ENCODE data around the gene LPA. TPM values are rescaled to one million over a fixed set of nuclear protein-coding genes. Genes with fewer than 3 reads are reported as not detected.
"Not testable (repeated sequence)": the region's sequence is repeated elsewhere in the genome, so short reads cannot be mapped to it uniquely, and the experiment has no call there.

LPA gene
- total RNA-seq, 1 donor from 2014 or later, result 196 TPM

DNA sequence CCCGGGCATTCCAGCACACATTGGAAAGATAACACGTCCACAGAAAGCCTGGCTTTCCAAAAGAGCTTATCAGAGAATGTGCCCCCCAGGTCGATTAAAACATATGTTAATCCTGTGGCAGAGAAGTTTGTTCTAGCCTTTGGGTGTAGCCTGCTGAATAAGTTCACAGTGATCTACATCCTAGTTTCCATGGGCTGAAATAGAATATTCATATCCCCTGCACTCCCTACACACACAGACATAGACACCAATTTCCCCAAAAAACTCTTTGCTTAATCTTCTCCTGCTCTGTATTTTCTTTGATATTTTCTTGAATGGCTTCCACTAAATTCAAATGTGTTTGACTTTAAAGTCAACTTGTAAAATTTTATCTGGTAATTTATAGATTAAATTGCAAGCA is 1.6 kb downstream of the LPA start:
- ATAC-seq, result peak; percentile 39
- no peak for DNase-seq (ENCODE audit: low spot score)

DNA sequence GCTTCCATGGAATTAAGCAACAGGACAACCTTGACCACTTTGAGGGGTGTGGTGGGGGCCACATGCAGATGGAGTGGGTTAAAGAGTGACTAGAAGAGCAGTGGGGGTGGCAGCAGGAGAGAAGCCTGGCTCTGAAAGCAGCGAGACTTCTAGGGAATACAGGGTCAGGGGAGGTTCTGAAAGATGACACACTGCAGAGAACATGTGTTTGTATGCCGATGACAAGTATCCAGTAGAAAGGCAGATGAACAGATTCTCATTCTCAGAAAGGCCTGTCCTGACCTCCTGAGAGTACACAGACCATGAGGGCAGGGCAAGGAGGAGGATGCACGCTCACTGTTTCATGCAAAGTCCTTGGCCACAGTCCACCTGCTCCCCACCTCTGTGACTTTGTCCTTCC is 2.9 kb downstream of the LPA start:
- ATAC-seq (peak; percentile 79), DNase-seq (ENCODE audit: low spot score) (peak; percentile 76)

GRCh38 chr6:160659562-160659961 is 4.5 kb downstream of the LPA start:
- ATAC-seq (no peak), DNase-seq (ENCODE audit: low spot score) (no peak)

- DNase-seq (ENCODE audit: low spot score) (no peak), ATAC-seq (no peak)
Measured at GRCh38 chr6:160634706-160635105, 29.4 kb downstream of the LPA start.

- DNase-seq (ENCODE audit: low spot score) (no peak), ATAC-seq (no peak)
Measured at GRCh38 chr6:160595838-160596832, 67.9 kb downstream of the LPA start.

GRCh38 chr6:160595297-160595696 is 68.8 kb downstream of the LPA start:
- not testable (repeated sequence) for ATAC-seq; DNase-seq (ENCODE audit: low spot score)

DNA sequence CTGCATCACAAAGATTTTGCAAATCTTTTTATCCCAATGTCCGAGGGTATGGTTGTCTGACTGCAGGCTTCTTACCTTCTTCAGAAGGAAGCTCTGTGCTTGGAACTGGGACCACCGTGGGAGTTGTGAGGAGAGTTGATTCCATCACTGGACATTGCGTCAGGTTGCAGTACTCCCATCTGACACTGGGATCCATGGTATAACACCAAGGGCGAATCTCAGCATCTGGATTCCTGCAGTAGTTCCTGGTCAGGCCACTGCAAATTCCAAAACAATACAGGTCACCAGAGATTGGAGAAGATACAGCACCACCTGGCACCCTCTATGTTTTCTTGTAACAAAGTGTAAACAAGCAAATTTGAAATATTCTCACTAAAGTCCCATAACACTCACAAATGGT is 77.7 kb downstream of the LPA start:
- ATAC-seq, result no peak
- no peak for DNase-seq (ENCODE audit: low spot score)

- no peak for DNase-seq (ENCODE audit: low spot score)
- ATAC-seq, result no peak
Measured at GRCh38 chr6:160583794-160584193, 80.3 kb downstream of the LPA start.

DNA sequence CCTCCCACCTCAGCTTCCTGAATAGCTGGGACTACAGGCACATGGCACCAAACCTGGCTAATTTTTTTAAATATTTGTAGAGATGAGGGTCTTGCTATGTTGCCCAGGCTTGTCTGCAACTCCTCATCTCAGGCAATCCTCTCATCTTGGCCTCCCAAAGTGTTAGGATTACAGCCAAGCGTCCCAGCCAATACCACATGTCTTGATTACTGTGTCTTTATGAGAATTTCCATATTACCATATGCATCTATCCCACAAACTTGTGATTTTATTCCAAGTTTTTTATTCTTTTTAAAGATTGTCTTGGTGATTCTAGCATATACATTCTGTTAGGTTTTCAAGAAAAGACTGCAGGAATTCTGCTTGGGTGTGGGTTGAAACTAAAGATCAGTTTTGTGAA is 82.7 kb downstream of the LPA start:
- ATAC-seq, result no peak

GRCh38 chr6:160578515-160578914 is 85.6 kb downstream of the LPA start:
- DNase-seq (ENCODE audit: low spot score); ATAC-seq: not testable (repeated sequence)

More for the DNA sequence above, 82.7 kb downstream of the LPA start:
- DNase-seq (ENCODE audit: low spot score), result no peak

DNA sequence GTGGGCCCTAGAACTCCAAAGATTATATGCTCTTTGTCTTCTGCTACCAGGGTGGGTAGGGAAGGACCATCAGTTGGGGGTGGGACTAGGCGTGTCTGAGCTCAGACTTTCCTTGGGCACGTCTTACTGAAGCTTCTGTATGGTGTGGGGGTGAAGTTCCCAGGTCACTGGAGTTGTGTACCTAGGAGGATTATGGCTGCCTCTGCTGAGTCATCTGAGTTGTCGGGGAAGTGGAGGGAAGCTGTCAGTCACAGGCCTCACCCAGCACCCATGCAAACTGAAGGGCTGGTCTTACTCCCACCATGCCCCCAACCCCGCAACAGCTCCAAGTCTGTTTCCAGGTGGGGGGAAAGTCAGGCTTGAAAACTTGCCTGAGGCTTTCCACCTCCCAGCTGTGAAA is 90.1 kb downstream of the LPA start:
- no peak for DNase-seq (ENCODE audit: low spot score)
- ATAC-seq, result no peak

DNA sequence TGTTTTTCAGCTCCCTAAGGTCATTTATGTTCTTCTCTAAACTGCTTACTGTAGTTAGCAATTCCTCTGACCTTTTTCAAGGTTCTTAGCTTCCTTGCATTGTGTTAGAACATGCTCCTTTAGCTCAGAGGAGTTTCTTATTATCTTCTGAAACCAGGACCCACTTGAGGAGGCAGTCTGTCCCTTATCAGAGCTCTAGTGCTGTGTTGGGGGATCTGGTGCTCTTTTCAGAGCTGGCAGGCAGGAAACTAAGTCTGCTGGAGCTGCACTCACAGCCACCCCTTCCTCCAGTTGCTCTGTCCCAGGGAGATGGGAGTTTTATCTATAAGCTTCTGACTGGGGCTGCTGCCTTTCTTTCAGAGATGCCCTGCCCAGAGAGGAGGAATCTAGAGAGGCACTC is 92.9 kb downstream of the LPA start:
- not testable (repeated sequence) for DNase-seq (ENCODE audit: low spot score); ATAC-seq

GRCh38 chr6:160544802-160545201 is 119.3 kb downstream of the LPA start:
- DNase-seq (ENCODE audit: low spot score), result no peak
- no peak for ATAC-seq

DNA sequence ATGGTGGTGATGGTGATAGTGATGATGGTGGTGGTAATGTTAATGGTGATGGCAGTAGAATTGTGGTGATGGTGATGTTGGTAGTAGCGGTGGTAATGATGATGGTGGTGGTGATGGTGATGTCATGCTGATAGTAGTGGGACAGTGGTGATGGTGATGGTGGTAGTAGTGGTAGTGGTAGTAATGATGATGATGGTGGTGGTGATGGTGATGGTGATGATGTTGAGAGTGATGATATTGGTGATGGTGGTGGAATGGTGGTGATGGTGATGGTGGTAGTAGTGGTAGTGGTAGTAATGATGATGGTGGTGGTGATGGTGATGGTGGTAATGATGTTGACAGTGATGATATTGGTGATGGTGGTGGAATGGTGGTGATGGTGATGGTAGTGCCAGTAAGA is 128.8 kb downstream of the LPA start:
- ATAC-seq, result no peak
- DNase-seq (ENCODE audit: low spot score), result no peak

DNA sequence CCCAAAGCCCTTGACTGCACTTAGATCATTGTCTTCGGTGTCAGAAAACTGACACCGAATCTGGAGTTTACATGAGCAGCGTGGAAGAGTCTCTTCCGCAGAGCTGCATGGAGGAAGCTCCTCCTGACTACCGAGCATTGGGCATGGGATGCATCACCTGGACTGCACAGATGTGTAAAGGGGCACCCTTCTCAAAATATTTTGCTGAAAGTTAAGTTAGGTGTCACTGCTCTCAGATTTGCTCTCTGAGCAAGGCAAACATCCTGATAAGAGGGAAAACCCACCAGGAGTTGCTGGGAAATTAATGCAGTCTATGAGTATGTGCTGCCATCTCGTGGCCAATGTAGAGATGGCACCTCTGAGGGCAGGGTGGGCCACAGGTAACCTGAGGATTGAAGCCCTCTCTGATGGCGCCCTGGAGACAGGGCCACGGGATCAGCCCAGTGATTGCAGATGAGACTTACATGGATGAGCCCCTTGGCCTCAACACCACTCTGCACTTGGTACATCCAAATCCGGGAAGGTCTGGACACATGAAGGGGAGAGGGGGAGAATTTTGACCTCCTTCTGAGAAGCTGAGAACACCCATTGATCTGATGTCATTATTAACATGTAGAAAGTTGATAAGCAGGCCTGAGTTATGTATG is 129.9 kb downstream of the LPA start:
- peak; percentile 85 for ATAC-seq
- peak; percentile 53 for DNase-seq (ENCODE audit: low spot score)

DNA sequence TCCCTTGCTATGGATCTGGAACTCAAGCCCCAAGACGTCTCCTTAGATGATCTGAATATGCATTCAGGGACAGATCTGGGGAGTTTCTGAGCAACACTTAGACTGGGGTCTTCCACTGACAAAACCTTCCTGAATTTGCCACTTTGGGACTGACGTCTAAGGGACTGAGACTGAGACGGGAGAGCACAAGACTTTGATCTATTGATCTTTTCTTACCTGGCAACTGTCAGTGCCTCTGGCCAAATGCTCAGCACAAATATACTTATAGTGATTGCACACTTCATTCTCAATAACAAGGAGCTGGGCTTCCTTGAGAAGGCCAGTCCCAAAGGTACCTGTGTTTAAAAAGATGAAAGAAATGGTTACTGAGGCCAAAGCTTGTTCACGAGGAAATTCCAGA is 131.8 kb downstream of the LPA start:
- DNase-seq (ENCODE audit: low spot score) (no peak), ATAC-seq (peak; percentile 68)

GRCh38 chr6:160531826-160532225 is 132.2 kb downstream of the LPA start:
- DNase-seq (ENCODE audit: low spot score), result no peak
- no peak for ATAC-seq

DNA sequence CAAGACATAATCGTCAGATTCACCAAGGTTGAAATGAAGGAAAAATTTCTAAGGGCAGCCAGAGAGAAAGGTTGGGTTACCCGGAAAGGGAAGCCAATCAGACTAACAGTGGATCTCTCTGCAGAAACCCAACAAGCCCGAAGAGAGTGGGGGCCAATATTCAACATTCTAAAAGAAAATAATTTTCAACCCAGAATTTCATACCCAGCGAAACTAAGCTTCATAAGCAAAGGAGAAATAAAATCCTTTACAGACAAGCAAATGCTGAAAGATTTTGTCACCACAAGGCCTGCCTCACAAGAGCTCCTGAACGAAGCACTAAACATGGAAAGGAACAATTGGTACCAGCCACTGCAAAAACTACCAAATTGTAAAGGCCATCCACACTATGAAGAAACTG is 134.6 kb downstream of the LPA start:
- not testable (repeated sequence) for DNase-seq (ENCODE audit: low spot score); ATAC-seq

DNA sequence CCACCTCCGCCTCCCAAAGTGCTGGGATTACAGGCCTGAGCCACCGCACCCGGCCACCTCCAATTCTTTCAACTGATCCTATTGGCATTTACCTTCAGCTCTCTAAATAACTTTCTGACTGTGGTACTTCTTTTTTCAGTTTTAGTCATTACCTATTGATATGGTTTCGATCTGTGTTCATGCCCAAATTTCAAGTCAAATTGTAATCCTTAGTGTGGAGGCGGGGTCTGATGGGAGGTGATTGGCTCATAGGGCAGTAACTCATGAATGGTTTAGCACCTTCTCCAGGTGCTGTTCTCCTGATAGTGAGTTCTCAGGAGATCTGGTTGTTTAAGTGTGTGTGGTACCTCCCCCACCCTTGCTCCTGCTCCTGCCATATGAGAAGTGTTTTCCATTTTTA is 140.9 kb downstream of the LPA start:
- DNase-seq (ENCODE audit: low spot score) (no peak), ATAC-seq (no peak)

GRCh38 chr6:160520043-160520904 is 143.8 kb downstream of the LPA start:
- DNase-seq (ENCODE audit: low spot score), result peak; percentile 87
- peak; percentile 95 for ATAC-seq

GRCh38 chr6:160519603-160520042 is 144.5 kb downstream of the LPA start:
- DNase-seq (ENCODE audit: low spot score), result no peak
- ATAC-seq, result peak; percentile 24
